Immature natural killer cell (primary cell): ENCODE data around the gene SGSM2. TPM values are rescaled to one million over a fixed set of nuclear protein-coding genes. Genes with fewer than 3 reads are reported as not detected.

Source experiments
- polyA plus RNA-seq, 3 donors: library from polyadenylated mRNA; unstranded; fragments of 300-500 nt; fragmentation: Illumina TruSeq; gene quantifications; one replicate each; pipeline ENCODE4 v1.2.3, GENCODE V29; 2021

SGSM2 gene
- polyA plus RNA-seq, 3 donors from 2014 or later, result 1.6 to 8.9 (median 3.3) TPM

Other genes with a start within 250 kb of the SGSM2 start
- gene SMG6, start 33.7 kb upstream of the SGSM2 start, polyA plus RNA-seq, result 1 to 10 TPM; 1.6 to 9.8 (median 4.7) TPM
- gene SRR, start 33.6 kb upstream of the SGSM2 start, polyA plus RNA-seq, result 10 to 100 TPM in 1 of 3 donors, 1 to 10 TPM in 2; 6.6 to 13.9 (median 8.6) TPM
- 10 to 100 TPM in 1 of 3 donors, 1 to 10 TPM in 2; 8.0 to 17.1 (median 9.5) TPM for gene TSR1, start 1.0 kb upstream of the SGSM2 start, polyA plus RNA-seq
- gene MNT, start 63.6 kb downstream of the SGSM2 start, polyA plus RNA-seq, result 1 to 10 TPM in 1 of 3 donors, under 1 TPM in 2; 0.10 to 1.1 (median 0.64) TPM
- 10 to 100 TPM in 2 of 3 donors, 1 to 10 TPM in 1; 7.9 to 23.8 (median 11.8) TPM for gene METTL16, start 174.4 kb downstream of the SGSM2 start, polyA plus RNA-seq